PFSK-1 (cell line): ENCODE measurements around the gene CXCL1.

Source experiments
- FOXP2 ChIP-seq: optimal IDR thresholded peaks from 2 replicates; pipeline ENCODE3; 2011; ENCODE audit warnings: borderline replicate concordance, control low read depth, inconsistent platforms; ENCODE audit not compliant: insufficient read depth; ENCODE audit errors: extremely low read length, extremely low read depth
- POLR2AphosphoS5 ChIP-seq: IDR thresholded peaks from 2 replicates; pipeline ENCODE4 v1.6.1; 2012; ENCODE audit warnings: low read depth, mild to moderate bottlenecking, control low read depth, low read length, moderate library complexity
- SIN3A ChIP-seq: IDR thresholded peaks from 2 replicates; pipeline ENCODE4 v1.6.1; 2012; ENCODE audit warnings: mild to moderate bottlenecking, low read length, moderate library complexity, borderline replicate concordance; ENCODE audit not compliant: insufficient read depth
- TAF1 ChIP-seq: IDR thresholded peaks from 2 replicates; pipeline ENCODE4 v1.6.1; 2012; ENCODE audit warnings: low read length, control low read depth, borderline replicate concordance; ENCODE audit not compliant: insufficient read depth
- TF ChIP-seq, protein P1 (sequence below), 2 experiments: IDR thresholded peaks; 2 replicates each; pipeline versions ENCODE4 v1.6.1 to v1.8.0; 2011 to 2012; ENCODE audit warnings: low read depth in 2 of 2, low read length in 2 of 2, control low read depth in 1 of 2, inconsistent platforms in 1 of 2, mild to moderate bottlenecking in 1 of 2, moderate library complexity in 1 of 2; ENCODE audit not compliant: insufficient read depth in 1 of 2

CXCL1 gene

DNA sequence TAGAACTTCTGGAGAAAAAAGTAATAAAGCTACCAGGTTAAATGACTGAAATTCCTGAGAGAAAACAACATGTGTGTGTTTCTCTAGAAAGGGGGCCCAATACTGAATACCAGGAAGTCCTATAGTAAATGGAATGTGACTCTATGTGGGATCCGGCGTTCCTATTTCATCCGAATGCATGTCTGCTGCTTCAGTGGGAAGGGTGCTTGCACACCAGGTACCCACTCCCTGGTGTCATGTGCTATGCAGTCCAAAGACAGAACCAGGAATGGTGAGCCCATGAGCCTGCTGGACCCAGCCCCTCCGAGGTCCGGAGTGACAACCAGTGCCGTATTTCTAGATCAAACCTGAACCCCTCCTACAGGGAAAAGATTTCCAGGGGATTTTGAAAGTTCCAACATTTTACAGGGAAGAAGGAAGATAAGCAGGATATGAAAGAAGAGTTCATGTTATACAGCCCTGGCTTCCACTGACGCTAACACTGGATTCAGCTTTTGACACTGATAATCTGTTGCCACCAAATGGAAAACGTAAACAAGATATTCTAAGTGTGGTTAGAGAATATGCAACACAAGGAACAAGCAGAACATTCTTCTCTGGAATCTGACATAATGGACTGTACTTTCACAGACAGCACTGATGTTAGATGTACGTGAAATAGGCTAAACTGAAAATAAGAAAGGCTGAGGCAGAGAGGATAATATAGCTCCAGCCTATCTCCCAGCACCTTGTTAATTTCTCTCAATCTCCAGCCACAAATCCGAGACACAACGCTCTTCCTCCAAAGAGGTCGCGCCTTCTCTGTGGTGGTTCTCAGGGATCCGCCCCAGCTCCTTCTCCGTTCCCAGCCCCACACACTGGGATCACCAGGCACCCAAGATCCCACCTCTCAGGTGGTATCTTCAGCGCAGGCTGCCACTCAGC is 725 bp upstream of the CXCL1 start:
- TF ChIP-seq POLR2AphosphoS5 (no peak), SIN3A (no peak), TAF1 (no peak), FOXP2 (no peak)
- TF ChIP-seq, protein P1, sequence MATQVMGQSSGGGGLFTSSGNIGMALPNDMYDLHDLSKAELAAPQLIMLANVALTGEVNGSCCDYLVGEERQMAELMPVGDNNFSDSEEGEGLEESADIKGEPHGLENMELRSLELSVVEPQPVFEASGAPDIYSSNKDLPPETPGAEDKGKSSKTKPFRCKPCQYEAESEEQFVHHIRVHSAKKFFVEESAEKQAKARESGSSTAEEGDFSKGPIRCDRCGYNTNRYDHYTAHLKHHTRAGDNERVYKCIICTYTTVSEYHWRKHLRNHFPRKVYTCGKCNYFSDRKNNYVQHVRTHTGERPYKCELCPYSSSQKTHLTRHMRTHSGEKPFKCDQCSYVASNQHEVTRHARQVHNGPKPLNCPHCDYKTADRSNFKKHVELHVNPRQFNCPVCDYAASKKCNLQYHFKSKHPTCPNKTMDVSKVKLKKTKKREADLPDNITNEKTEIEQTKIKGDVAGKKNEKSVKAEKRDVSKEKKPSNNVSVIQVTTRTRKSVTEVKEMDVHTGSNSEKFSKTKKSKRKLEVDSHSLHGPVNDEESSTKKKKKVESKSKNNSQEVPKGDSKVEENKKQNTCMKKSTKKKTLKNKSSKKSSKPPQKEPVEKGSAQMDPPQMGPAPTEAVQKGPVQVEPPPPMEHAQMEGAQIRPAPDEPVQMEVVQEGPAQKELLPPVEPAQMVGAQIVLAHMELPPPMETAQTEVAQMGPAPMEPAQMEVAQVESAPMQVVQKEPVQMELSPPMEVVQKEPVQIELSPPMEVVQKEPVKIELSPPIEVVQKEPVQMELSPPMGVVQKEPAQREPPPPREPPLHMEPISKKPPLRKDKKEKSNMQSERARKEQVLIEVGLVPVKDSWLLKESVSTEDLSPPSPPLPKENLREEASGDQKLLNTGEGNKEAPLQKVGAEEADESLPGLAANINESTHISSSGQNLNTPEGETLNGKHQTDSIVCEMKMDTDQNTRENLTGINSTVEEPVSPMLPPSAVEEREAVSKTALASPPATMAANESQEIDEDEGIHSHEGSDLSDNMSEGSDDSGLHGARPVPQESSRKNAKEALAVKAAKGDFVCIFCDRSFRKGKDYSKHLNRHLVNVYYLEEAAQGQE (IDR thresholded peaks at IDR 0.05; ENCODE audit: insufficient read depth in 1 of 2, low read depth in 2 of 2, low read length in 2 of 2), result no peak

DNA sequence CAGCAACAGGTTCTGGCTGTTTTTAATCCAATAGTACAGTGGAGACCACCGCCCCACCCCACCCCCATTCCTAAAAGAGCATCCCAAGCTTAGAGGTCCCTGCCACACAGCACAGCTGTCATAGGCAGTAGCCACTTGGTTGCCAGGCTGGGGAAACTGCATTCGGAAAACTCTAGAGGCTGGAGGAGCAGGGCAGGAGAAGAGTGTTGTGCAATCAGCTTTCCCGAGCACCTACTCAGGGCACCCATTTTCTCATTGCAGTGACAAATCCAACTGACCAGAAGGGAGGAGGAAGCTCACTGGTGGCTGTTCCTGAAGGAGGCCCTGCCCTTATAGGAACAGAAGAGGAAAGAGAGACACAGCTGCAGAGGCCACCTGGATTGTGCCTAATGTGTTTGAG is 1.1 kb downstream of the CXCL1 start:
- TF ChIP-seq, protein P1 (IDR thresholded peaks at IDR 0.05; ENCODE audit: insufficient read depth in 1 of 2, low read depth in 2 of 2, low read length in 2 of 2), result no peak
- no peak for TF ChIP-seq TAF1
- TF ChIP-seq FOXP2, result no peak
- TF ChIP-seq SIN3A, result no peak
- TF ChIP-seq POLR2AphosphoS5, result no peak

DNA sequence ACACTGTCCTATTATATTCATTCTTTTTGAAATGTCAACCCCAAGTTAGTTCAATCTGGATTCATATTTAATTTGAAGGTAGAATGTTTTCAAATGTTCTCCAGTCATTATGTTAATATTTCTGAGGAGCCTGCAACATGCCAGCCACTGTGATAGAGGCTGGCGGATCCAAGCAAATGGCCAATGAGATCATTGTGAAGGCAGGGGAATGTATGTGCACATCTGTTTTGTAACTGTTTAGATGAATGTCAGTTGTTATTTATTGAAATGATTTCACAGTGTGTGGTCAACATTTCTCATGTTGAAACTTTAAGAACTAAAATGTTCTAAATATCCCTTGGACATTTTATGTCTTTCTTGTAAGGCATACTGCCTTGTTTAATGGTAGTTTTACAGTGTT is 1.6 kb downstream of the CXCL1 start:
- no peak for TF ChIP-seq SIN3A
- no peak for TF ChIP-seq FOXP2
- TF ChIP-seq, protein P1 (IDR thresholded peaks at IDR 0.05; ENCODE audit: insufficient read depth in 1 of 2, low read depth in 2 of 2, low read length in 2 of 2), result no peak
- no peak for TF ChIP-seq TAF1
- TF ChIP-seq POLR2AphosphoS5, result no peak

DNA sequence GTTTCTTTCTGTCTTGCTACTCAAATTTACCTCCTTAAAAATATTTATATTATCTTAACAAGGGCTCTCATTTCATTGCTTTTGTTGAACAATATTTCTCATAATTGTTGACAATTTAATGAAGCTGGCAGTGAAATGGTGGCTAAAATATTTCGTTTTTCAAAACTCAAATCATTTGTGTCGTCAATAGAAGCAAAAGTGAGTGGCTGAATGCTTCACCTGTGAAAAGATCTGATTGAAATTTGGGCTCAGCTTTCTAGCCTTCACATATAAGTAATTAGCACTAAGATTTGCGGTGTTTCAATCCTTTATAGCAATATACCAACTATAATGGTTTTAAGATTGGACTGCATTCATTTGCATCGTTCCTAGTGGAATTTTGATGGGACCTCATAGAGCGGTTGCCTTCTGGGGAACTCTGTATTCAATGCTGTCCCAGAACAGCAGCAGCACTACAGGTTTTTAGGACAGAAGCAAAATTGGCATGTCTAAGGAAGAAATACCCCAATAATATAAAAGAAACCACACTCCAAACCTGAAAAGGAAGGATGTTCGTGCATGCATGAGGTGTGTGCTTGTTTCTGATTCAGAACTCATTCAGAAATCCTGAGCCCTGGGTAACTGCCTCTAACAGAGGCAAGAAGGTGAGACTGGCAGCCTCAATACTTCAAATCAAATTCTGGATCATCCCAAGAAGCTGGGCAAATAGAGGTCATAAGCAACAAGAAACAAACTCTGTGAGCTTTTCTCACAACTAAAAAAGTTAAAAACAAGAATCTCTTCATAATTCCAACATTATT is 2.5 kb downstream of the CXCL1 start:
- no peak for TF ChIP-seq FOXP2
- no peak for TF ChIP-seq SIN3A
- no peak for TF ChIP-seq TAF1
- no peak for TF ChIP-seq POLR2AphosphoS5
- TF ChIP-seq, protein P1 (IDR thresholded peaks at IDR 0.05; ENCODE audit: insufficient read depth in 1 of 2, low read depth in 2 of 2, low read length in 2 of 2), result no peak
